ENCODE data around the gene ANG.
A peak's percentile ranks its signal among the peaks of the same experiment; 100 is the strongest.

ANG gene

GRCh38 chr14:20652996-20653975 is 35.3 kb upstream of the ANG start (continued):
- TF ChIP-seq ZNF426 (tag by site-specific recombination; IDR thresholded peaks at IDR 0.05): no peak
- peak; percentile 93 for TF ChIP-seq ZBTB8A (tag by site-specific recombination; IDR thresholded peaks at IDR 0.05)
- TF ChIP-seq ZNF221 (tag by site-specific recombination; IDR thresholded peaks at IDR 0.05; ENCODE audit: borderline replicate concordance): no peak
- TF ChIP-seq ZFP69B (tag by site-specific recombination; IDR thresholded peaks at IDR 0.05): peak; percentile 56
- no peak for TF ChIP-seq ZNF138 (tag by site-specific recombination; IDR thresholded peaks at IDR 0.05; ENCODE audit: borderline replicate concordance)
- TF ChIP-seq, protein P1, sequence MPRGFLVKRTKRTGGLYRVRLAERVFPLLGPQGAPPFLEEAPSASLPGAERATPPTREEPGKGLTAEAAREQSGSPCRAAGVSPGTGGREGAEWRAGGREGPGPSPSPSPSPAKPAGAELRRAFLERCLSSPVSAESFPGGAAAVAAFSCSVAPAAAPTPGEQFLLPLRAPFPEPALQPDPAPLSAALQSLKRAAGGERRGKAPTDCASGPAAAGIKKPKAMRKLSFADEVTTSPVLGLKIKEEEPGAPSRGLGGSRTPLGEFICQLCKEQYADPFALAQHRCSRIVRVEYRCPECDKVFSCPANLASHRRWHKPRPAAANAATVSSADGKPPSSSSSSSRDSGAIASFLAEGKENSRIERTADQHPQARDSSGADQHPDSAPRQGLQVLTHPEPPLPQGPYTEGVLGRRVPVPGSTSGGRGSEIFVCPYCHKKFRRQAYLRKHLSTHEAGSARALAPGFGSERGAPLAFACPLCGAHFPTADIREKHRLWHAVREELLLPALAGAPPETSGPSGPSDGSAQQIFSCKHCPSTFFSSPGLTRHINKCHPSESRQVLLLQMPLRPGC (tag by site-specific recombination; IDR thresholded peaks at IDR 0.05): peak; percentile 53; the same call in 1 of the 2 replicates
- TF ChIP-seq ZNF341 (tag by site-specific recombination; IDR thresholded peaks at IDR 0.05; ENCODE audit: low read depth): peak; percentile 46
- peak; percentile 92 for TF ChIP-seq TRIM28 (IDR thresholded peaks at IDR 0.05; ENCODE audit: borderline replicate concordance, low read length)
- peak; percentile 91 for TF ChIP-seq ZNF324 (tag by site-specific recombination; IDR thresholded peaks at IDR 0.05)
- no peak for TF ChIP-seq ZNF175 (tag by site-specific recombination; IDR thresholded peaks at IDR 0.05)
- TF ChIP-seq ZNF416 (tag by site-specific recombination; IDR thresholded peaks at IDR 0.05): no peak
- TF ChIP-seq ZNF398 (tag by site-specific recombination; IDR thresholded peaks at IDR 0.05): peak; percentile 58
- TF ChIP-seq KLF16 (tag by site-specific recombination; IDR thresholded peaks at IDR 0.05): peak; percentile 45; the same call in 1 of the 2 replicates
- TF ChIP-seq ZNF600 (tag by site-specific recombination; IDR thresholded peaks at IDR 0.05): no peak
- no peak for TF ChIP-seq ZNF654 (tag by site-specific recombination; IDR thresholded peaks at IDR 0.05; ENCODE audit: low read depth)
- TF ChIP-seq KLF7 (tag by site-specific recombination; IDR thresholded peaks at IDR 0.05; ENCODE audit: borderline replicate concordance): no peak
- 0 out of 2 replicates have a peak, but pooled peaks have one; percentile 44 for TF ChIP-seq IKZF3 (tag by site-specific recombination; IDR thresholded peaks at IDR 0.05)
- TF ChIP-seq ZNF292 (tag by site-specific recombination; IDR thresholded peaks at IDR 0.05; ENCODE audit: borderline replicate concordance, low read depth): no peak
- TF ChIP-seq KLF8 (tag by site-specific recombination; IDR thresholded peaks at IDR 0.05): peak; percentile 79; the same call in 1 of the 2 replicates
- TF ChIP-seq ZNF843 (tag by site-specific recombination; IDR thresholded peaks at IDR 0.05): 0 out of 2 replicates have a peak, but pooled peaks have one; percentile 16
- no peak; the same call in 1 of the 2 replicates for TF ChIP-seq ZNF146 (tag by site-specific recombination; IDR thresholded peaks at IDR 0.05)
- TF ChIP-seq, protein P2, sequence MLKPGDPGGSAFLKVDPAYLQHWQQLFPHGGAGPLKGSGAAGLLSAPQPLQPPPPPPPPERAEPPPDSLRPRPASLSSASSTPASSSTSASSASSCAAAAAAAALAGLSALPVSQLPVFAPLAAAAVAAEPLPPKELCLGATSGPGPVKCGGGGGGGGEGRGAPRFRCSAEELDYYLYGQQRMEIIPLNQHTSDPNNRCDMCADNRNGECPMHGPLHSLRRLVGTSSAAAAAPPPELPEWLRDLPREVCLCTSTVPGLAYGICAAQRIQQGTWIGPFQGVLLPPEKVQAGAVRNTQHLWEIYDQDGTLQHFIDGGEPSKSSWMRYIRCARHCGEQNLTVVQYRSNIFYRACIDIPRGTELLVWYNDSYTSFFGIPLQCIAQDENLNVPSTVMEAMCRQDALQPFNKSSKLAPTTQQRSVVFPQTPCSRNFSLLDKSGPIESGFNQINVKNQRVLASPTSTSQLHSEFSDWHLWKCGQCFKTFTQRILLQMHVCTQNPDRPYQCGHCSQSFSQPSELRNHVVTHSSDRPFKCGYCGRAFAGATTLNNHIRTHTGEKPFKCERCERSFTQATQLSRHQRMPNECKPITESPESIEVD (tag by site-specific recombination; IDR thresholded peaks at IDR 0.05): no peak
- peak; percentile 86 for TF ChIP-seq PATZ1 (tag by site-specific recombination; IDR thresholded peaks at IDR 0.05)
- no peak for TF ChIP-seq ZFP3 (tag by site-specific recombination; IDR thresholded peaks at IDR 0.05; ENCODE audit: low read depth)
- TF ChIP-seq, protein P3, sequence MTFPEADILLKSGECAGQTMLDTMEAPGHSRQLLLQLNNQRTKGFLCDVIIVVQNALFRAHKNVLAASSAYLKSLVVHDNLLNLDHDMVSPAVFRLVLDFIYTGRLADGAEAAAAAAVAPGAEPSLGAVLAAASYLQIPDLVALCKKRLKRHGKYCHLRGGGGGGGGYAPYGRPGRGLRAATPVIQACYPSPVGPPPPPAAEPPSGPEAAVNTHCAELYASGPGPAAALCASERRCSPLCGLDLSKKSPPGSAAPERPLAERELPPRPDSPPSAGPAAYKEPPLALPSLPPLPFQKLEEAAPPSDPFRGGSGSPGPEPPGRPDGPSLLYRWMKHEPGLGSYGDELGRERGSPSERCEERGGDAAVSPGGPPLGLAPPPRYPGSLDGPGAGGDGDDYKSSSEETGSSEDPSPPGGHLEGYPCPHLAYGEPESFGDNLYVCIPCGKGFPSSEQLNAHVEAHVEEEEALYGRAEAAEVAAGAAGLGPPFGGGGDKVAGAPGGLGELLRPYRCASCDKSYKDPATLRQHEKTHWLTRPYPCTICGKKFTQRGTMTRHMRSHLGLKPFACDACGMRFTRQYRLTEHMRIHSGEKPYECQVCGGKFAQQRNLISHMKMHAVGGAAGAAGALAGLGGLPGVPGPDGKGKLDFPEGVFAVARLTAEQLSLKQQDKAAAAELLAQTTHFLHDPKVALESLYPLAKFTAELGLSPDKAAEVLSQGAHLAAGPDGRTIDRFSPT (tag by site-specific recombination; IDR thresholded peaks at IDR 0.05): no peak
